K562 (cell line): ENCODE measurements around the gene TECPR2. TPM values are rescaled to one million over a fixed set of nuclear protein-coding genes. Genes with fewer than 3 reads are reported as not detected.
A peak's percentile ranks its signal among the peaks of the same experiment; 100 is the strongest.

Experiments
- ATAC-seq: fragments of 200-7000 bp; cut with Tn5 transposase; 3 replicates; pipeline ENCODE4 v1.9.1; 2020; ENCODE audit warnings: moderate library complexity
- BruUV-seq: library from RNA; stranded (reverse); fragments of 400-500 nt; replicated peaks from 2 replicates; lab custom pipeline; 2021; lab: Mats Ljungman, UMichigan
- CTCF ChIA-PET: fragments of 300-600 bp; formaldehyde crosslinking; extraction: SDS; loops from one replicate; lab custom pipeline; 2021; ENCODE audit warnings: low intra/inter-chr PET ratio; lab: Yijun Ruan, JAX
- POLR2A ChIA-PET: fragments of 300-600, 350-650 bp; sonication (Branson Sonifier 250); formaldehyde crosslinking; extraction: SDS; loops from one replicate; lab custom pipeline; 2021; ENCODE audit warnings: antibody characterized with exemption, inconsistent platforms; lab: Yijun Ruan, JAX
- DNase-seq, 4 experiments: peaks; one replicate each; pipeline versions ENCODE4 v3.0.0 to v3.0.0-alpha.2; 2011 to 2018; ENCODE audit warnings: low spot score in 3 of 4, mixed read lengths in 3 of 4; ENCODE audit errors: extremely low read depth in 1 of 4
- FAIRE-seq: peaks from 2 replicates; lab custom pipeline; 2011; peaks lifted over from hg19 to GRCh38; lab: Jason Lieb, UNC
- H2AFZ ChIP-seq: 2 replicates; pipeline ENCODE4 v1.6.0; 2011; ENCODE audit warnings: low read depth, low read length, control low read depth, inconsistent platforms
- H3K27ac ChIP-seq: fragments of 200-600 bp; 3 replicates; pipeline ENCODE4 v1.8.0; 2011; ENCODE audit warnings: low read depth, mild to moderate bottlenecking, control low read depth, inconsistent platforms, low read length, moderate library complexity, mixed read lengths; ENCODE audit errors: extremely low read depth
- H3K27me3 ChIP-seq, 2 experiments: fragments of 300-600 bp in 1 of 2; 2 replicates in 1 of 2; 3 replicates in 1 of 2; pipeline versions ENCODE4 v1.6.0 to v1.8.0; 2011; ENCODE audit warnings: inconsistent platforms in 2 of 2, low read length in 2 of 2, mild to moderate bottlenecking in 1 of 2, mixed read lengths in 1 of 2, moderate library complexity in 1 of 2; ENCODE audit not compliant: control insufficient read depth in 2 of 2, insufficient read depth in 2 of 2
- H3K36me3 ChIP-seq: fragments of 300-600 bp; 3 replicates; pipeline ENCODE4 v1.8.0; 2011; ENCODE audit warnings: mild to moderate bottlenecking, low read length, inconsistent platforms; ENCODE audit not compliant: control insufficient read depth, insufficient read depth
- H3K4me1 ChIP-seq, 2 experiments: fragments of 200-600 bp in 1 of 2; replicated peaks in 1 of 2; 2 replicates in 1 of 2; 3 replicates in 1 of 2; pipeline versions ENCODE4 v1.5.1 to v1.8.0; 2011; ENCODE audit warnings: inconsistent platforms in 2 of 2, low read length in 2 of 2, mild to moderate bottlenecking in 1 of 2, mixed read lengths in 1 of 2, moderate library complexity in 1 of 2; ENCODE audit not compliant: control insufficient read depth in 2 of 2, insufficient read depth in 2 of 2
- H3K4me2 ChIP-seq: 2 replicates; pipeline ENCODE4 v1.6.1; 2011; ENCODE audit warnings: low read length, control low read depth, inconsistent platforms, mixed read lengths; ENCODE audit not compliant: insufficient read depth
- H3K4me3 ChIP-seq: fragments of 200-600 bp; sonication (generic), shearing (Covaris generic); 2 replicates; pipeline ENCODE4 v1.5.1; 2016; ENCODE audit warnings: control low read depth, inconsistent platforms
- H3K79me2 ChIP-seq: fragments of 200-600 bp; 3 replicates; pipeline ENCODE4 v1.8.0; 2011; ENCODE audit warnings: low read length, inconsistent platforms; ENCODE audit not compliant: control insufficient read depth, insufficient read depth
- H3K9ac ChIP-seq, 2 experiments: 2 replicates each; pipeline versions ENCODE4 v1.6.0 to v1.6.1; 2011; ENCODE audit warnings: low read depth in 2 of 2, low read length in 2 of 2, control low read depth in 1 of 2, inconsistent platforms in 1 of 2, mild to moderate bottlenecking in 1 of 2, mixed read lengths in 1 of 2; ENCODE audit not compliant: insufficient read depth in 1 of 2
- H3K9me1 ChIP-seq: one replicate; pipeline ENCODE4 v1.6.0; 2011; ENCODE audit warnings: inconsistent platforms, mild to moderate bottlenecking, low read length, moderate library complexity; ENCODE audit not compliant: control insufficient read depth, insufficient read depth
- H3K9me3 ChIP-seq: replicated peaks from 2 replicates; pipeline ENCODE4 v1.5.1; 2011; ENCODE audit warnings: low read depth, low read length, inconsistent platforms; ENCODE audit not compliant: control insufficient read depth, insufficient read depth
- H4K20me1 ChIP-seq: replicated peaks from 2 replicates; pipeline ENCODE4 v1.6.1; 2011; ENCODE audit warnings: low read length, inconsistent platforms, mixed read lengths; ENCODE audit not compliant: control insufficient read depth, insufficient read depth
- CC2D1A ChIP-seq: fragments of 450-650 bp; IDR thresholded peaks from 2 replicates; pipeline ENCODE4 v1.6.1; 2017; ENCODE audit warnings: mild to moderate bottlenecking
- COPS2 ChIP-seq: fragments of 450-650 bp; conservative IDR thresholded peaks from 2 replicates; pipeline ENCODE4 v1.6.1; 2016; ENCODE audit warnings: mild to moderate bottlenecking, moderate library complexity
- GTF2A2 ChIP-seq: IDR thresholded peaks from 2 replicates; pipeline ENCODE4 v1.6.1; 2016; ENCODE audit warnings: mild to moderate bottlenecking, missing genetic modification characterization, missing compliant biosample characterization
- KDM5B ChIP-seq: fragments of 200-600 bp; sonication (generic); IDR thresholded peaks from 2 replicates; pipeline ENCODE4 v1.6.1; 2012; ENCODE audit warnings: low read depth, mild to moderate bottlenecking, moderate library complexity, low read length, control low read depth, inconsistent platforms; ENCODE audit not compliant: insufficient replicate concordance
- NCOA2 ChIP-seq, 2 experiments: fragments of 450-650 bp; IDR thresholded peaks; 2 replicates each; pipeline ENCODE4 v1.6.1; 2018; ENCODE audit warnings: mild to moderate bottlenecking in 2 of 2, moderate library complexity in 1 of 2; ENCODE audit not compliant: partially characterized antibody in 2 of 2
- SP1 ChIP-seq: sonication (generic); formaldehyde crosslinking; IDR thresholded peaks from 2 replicates; pipeline ENCODE4 v1.8.1; 2022; ENCODE audit warnings: mild to moderate bottlenecking, missing genetic modification reagents
- TSC22D4 ChIP-seq: fragments of 450-650 bp; IDR thresholded peaks from 2 replicates; pipeline ENCODE4 v1.6.1; 2016; ENCODE audit warnings: missing genetic modification characterization, missing biosample characterization, control low read depth
- YBX1 ChIP-seq: fragments of 450-650 bp; IDR thresholded peaks from 2 replicates; pipeline ENCODE4 v1.7.1; 2016; ENCODE audit warnings: mild to moderate bottlenecking
- ZNF561 ChIP-seq: fragments of 450-650 bp; formaldehyde crosslinking; conservative IDR thresholded peaks from 2 replicates; pipeline ENCODE4 v1.4.0; 2020; ENCODE audit warnings: mild to moderate bottlenecking, moderate library complexity
- WGBS: fragments of 100-300 bp; shearing (Covaris generic); methylation state at CpG from one replicate; pipeline ENCODE4 v1.1.6; 2016; ENCODE audit warnings: low coverage, mixed read lengths; ENCODE audit not compliant: insufficient coverage; ENCODE audit errors: missing lambda C conversion rate; 5-methylcytosine and 5-hydroxymethylcytosine counted together
- in situ Hi-C: fragments of 300-500 bp; cut with MboI; formaldehyde crosslinking; loops from 4 replicates; pipeline ENCODE4 v1.15.0; 2018; ENCODE audit warnings: inconsistent platforms, mixed read lengths
- intact Hi-C: fragments of 100-400 bp; cut with micrococcal nuclease; formaldehyde crosslinking; loops from 2 replicates; pipeline ENCODE4 v1.14.2; 2022
- polyA plus RNA-seq, 8 experiments: library from polyadenylated mRNA; depleted of rRNA in 4 of 8; stranded (reverse) in 5 of 8; unstranded in 3 of 8; fragments of >200 nt; fragmentation: Nextera tagmentation in 2 of 8; fragmentation: Illumina TruSeq in 1 of 8; extraction: Ambion mirVana in 2 of 8; extraction: Trizol in 1 of 8; gene quantifications; 2 replicates each; pipeline versions ENCODE4 v1.2.1 to v1.2.3, GENCODE V29; 2011 to 2014; ENCODE audit warnings: inconsistent platforms in 1 of 8, missing spikeins in 1 of 8
- total RNA-seq, 7 experiments: library from RNA; depleted of rRNA in 6 of 7; stranded (reverse); fragments of >200 nt in 6 of 7; fragmentation: Illumina TruSeq in 2 of 7; extraction: Trizol in 2 of 7; gene quantifications; 2 replicates each; pipeline versions ENCODE4 v1.2.1 to v1.2.3, GENCODE V29; 2011 to 2021; ENCODE audit warnings: low replicate concordance in 1 of 7
- TF ChIP-seq, protein P1 (sequence below): fragments of 250-450 bp; sonication (Bioruptor Pico); IDR thresholded peaks from 2 replicates; pipeline ENCODE4 v1.6.1; 2021; ENCODE audit warnings: mild to moderate bottlenecking
- TF ChIP-seq, protein P2 (sequence below): sonication (generic); formaldehyde crosslinking; IDR thresholded peaks from 2 replicates; pipeline ENCODE4 v1.9.0; 2022; ENCODE audit warnings: mild to moderate bottlenecking, missing genetic modification reagents
- TF ChIP-seq, protein P3 (sequence below): fragments of 250-450 bp; sonication (Bioruptor Pico); IDR thresholded peaks from 2 replicates; pipeline ENCODE4 v1.8.0; 2022; ENCODE audit warnings: moderate library complexity, mild to moderate bottlenecking, inconsistent platforms
- TF ChIP-seq, protein P4 (sequence below): sonication (generic); formaldehyde crosslinking; IDR thresholded peaks from 2 replicates; pipeline ENCODE4 v1.8.0; 2023; ENCODE audit warnings: mild to moderate bottlenecking, missing genetic modification reagents

Gene TECPR2
- total and polyA plus RNA-seq, 9 of the 15 experiments (the other 6 are each of a cell fraction or from before 2014, with no cell fraction given), result 0.04 to 3.0 (median 0.83) TPM

DNA sequence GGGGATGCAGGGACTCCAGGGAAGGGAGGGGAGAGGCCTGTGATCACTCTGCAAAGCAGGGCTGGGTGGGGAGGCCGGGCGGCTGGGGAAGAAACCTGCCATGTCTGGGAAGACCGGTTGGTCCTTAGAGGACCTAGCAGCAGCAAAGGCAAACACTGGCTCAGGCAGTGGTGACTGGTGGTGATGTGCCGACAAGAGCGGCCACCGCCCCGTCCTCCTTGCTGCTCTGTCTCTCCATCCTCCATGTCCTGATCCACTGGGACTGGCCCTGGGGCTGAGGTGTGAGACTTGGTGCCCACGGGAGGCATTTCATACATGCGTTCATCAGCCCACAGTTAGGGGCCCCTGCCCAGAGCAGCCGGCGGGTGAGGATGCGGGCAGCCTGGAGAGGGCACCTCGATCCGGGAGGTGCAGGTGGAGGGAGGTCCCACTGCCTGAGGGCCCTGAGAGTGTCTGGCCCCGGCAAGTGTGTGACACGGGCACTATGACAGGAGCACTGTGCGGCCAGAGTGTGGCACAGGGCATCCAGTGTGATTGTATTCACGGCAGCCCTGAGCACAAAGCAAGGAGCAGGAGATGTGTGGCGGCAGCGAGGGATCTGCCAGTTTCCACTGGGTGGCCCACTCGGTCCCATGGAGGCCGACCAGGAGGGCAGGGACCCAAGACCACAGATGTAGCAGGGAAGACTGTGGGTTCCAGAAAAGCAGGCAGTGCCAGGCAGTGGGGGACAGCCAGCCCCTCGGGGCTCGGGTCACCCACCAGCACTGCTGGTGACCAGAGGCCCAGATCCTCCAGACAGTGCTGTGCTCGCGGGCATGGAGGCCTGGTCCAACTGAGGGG, 133.0 kb downstream of the TECPR2 start:
- BruUV-seq, result no TSS peak
- FAIRE-seq (no peak), ATAC-seq (no peak), DNase-seq (no peak)
- H3K27ac ChIP-seq, result no peak overlapping the region
- no peak overlapping the region for H2AFZ ChIP-seq
- H3K9me3 ChIP-seq, result no peaks in the 10 kb centered on the region
- H4K20me1 ChIP-seq, result no peaks in the 10 kb centered on the region
- no peak overlapping the region for H3K4me3 ChIP-seq
- ChIA-PET POLR2A (interaction anchor here (1.8 kb wide), 1 partner anchor 8 kb away, joined by 6 read pairs; no protein-coding TSS in a partner anchor), CTCF (no interaction called here)
- no peaks in the 10 kb centered on the region for H3K36me3 ChIP-seq
- TF ChIP-seq, protein P1, sequence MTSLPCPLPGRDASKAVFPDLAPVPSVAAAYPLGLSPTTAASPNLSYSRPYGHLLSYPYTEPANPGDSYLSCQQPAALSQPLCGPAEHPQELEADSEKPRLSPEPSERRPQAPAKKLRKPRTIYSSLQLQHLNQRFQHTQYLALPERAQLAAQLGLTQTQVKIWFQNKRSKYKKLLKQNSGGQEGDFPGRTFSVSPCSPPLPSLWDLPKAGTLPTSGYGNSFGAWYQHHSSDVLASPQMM (CRISPR knock-in tag), result no peak
- TF ChIP-seq TSC22D4 (tag) (no peak), YBX1 (no peak), COPS2 (no peak), CC2D1A (no peak), KDM5B (no peak), ZNF561 (no peak), SP1 (CRISPR knock-in tag) (no peak), NCOA2 (IDR thresholded peaks at IDR 0.05; ENCODE audit: partially characterized antibody in 2 of 2) (no peak), GTF2A2 (tag) (no peak)
- TF ChIP-seq, protein P2, sequence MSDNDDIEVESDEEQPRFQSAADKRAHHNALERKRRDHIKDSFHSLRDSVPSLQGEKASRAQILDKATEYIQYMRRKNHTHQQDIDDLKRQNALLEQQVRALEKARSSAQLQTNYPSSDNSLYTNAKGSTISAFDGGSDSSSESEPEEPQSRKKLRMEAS (CRISPR knock-in tag), result no peak
- TF ChIP-seq, protein P3, sequence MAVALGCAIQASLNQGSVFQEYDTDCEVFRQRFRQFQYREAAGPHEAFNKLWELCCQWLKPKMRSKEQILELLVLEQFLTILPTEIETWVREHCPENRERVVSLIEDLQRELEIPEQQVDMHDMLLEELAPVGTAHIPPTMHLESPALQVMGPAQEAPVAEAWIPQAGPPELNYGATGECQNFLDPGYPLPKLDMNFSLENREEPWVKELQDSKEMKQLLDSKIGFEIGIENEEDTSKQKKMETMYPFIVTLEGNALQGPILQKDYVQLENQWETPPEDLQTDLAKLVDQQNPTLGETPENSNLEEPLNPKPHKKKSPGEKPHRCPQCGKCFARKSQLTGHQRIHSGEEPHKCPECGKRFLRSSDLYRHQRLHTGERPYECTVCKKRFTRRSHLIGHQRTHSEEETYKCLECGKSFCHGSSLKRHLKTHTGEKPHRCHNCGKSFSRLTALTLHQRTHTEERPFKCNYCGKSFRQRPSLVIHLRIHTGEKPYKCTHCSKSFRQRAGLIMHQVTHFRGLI, result no peak
- TF ChIP-seq, protein P4, sequence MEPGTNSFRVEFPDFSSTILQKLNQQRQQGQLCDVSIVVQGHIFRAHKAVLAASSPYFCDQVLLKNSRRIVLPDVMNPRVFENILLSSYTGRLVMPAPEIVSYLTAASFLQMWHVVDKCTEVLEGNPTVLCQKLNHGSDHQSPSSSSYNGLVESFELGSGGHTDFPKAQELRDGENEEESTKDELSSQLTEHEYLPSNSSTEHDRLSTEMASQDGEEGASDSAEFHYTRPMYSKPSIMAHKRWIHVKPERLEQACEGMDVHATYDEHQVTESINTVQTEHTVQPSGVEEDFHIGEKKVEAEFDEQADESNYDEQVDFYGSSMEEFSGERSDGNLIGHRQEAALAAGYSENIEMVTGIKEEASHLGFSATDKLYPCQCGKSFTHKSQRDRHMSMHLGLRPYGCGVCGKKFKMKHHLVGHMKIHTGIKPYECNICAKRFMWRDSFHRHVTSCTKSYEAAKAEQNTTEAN (CRISPR knock-in tag), result no peak
- H3K79me2 ChIP-seq, result no peaks in the 10 kb centered on the region
- H3K9me1 ChIP-seq, result no peaks in the 10 kb centered on the region
- H3K4me1 ChIP-seq, result peaks cover 10 to 60% of the 10 kb centered on the region in 2 experiments; a peak in 4 of 5 replicates
- peak overlapping the region in 1 of 2 experiments; percentile 26; a peak in 1 of 4 replicates for H3K9ac ChIP-seq
- no peak overlapping the region for H3K4me2 ChIP-seq
- H3K27me3 ChIP-seq, result no peaks in the 10 kb centered on the region
- in situ Hi-C loops (no loop called here), intact Hi-C loops (no loop called here)
- 56% methylated on average over 19 of the region's 26 CpGs for WGBS
